Measurements from ENCODE around the gene TFAM.

DNA sequence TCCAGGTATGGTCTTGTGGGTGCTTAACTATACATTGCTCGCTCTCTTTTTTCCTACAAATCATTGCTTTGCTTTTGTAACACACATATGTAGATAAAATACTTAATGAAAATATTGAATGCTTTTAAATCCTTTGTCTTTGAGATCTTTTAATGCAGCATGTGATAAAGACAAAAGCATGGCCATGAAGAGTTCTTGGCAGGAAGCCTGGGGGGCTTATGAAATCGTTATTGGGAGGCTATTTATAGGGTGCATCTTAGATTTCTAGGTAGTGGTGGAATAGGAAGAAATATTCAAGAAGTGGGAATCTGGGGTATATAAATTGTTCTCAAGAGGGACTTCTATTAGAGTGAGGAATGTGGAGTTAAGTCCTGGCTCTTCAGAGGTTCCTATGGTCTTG lies 28.5 kb upstream of the TFAM start:
- TF ChIP-seq, protein P1, sequence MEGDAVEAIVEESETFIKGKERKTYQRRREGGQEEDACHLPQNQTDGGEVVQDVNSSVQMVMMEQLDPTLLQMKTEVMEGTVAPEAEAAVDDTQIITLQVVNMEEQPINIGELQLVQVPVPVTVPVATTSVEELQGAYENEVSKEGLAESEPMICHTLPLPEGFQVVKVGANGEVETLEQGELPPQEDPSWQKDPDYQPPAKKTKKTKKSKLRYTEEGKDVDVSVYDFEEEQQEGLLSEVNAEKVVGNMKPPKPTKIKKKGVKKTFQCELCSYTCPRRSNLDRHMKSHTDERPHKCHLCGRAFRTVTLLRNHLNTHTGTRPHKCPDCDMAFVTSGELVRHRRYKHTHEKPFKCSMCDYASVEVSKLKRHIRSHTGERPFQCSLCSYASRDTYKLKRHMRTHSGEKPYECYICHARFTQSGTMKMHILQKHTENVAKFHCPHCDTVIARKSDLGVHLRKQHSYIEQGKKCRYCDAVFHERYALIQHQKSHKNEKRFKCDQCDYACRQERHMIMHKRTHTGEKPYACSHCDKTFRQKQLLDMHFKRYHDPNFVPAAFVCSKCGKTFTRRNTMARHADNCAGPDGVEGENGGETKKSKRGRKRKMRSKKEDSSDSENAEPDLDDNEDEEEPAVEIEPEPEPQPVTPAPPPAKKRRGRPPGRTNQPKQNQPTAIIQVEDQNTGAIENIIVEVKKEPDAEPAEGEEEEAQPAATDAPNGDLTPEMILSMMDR (IDR thresholded peaks at IDR 0.05) = no peak
- no peak for TF ChIP-seq POLR2A (IDR thresholded peaks at IDR 0.05)
